Posterior vena cava (tissue), 2 donors: Measurements from ENCODE around the gene FUBP3. TPM values are rescaled to one million over a fixed set of nuclear protein-coding genes. Genes with fewer than 3 reads are reported as not detected.
"Not testable (repeated sequence)": the region's sequence is repeated elsewhere in the genome, so short reads cannot be mapped to it uniquely, and the experiment has no call there.

Experiments
- DNase-seq: peaks from one replicate; pipeline ENCODE4 v3.0.0-alpha.2; 2020; ENCODE audit warnings: low spot score
- intact Hi-C, 2 donors: fragments of 100-400 bp; cut with DNase I; formaldehyde crosslinking; loops; one replicate each; pipeline versions ENCODE4 v1.14.1 to v1.14.2; 2022 to 2023
- total RNA-seq, 2 donors: library from RNA; stranded (reverse); fragmentation: NEBNext Ultra II Directional; extraction: Animal tissue kit (Norgen Biotek cat#: 25700); gene quantifications; one replicate each; pipeline ENCODE4 v1.2.1, GENCODE V29; 2021
- donor health status: DM: yes; HTN: yes; CAD: no.
- donor health status: DM: yes; HTN: yes; CAD: no.

The FUBP3 gene
- total RNA-seq, 2 donors from 2014 or later = 35.9 to 39.2 TPM

- DNase-seq = no peak
- intact Hi-C loops = no loop called here
Observed at GRCh38 chr9:130554606-130555005, 24.8 kb upstream of the FUBP3 start.

GRCh38 chr9:130555061-130555460 is 24.3 kb upstream of the FUBP3 start:
- DNase-seq = no peak
- intact Hi-C loops = no loop called here

GRCh38 chr9:130555968-130556367 is 23.4 kb upstream of the FUBP3 start:
- intact Hi-C loops = no loop called here
- DNase-seq = peak; percentile 43

GRCh38 chr9:130556396-130557076 is 22.8 kb upstream of the FUBP3 start:
- DNase-seq = peak; percentile 56
- intact Hi-C loops = no loop called here

GRCh38 chr9:130557077-130557468 is 22.3 kb upstream of the FUBP3 start:
- intact Hi-C loops = no loop called here
- DNase-seq = peak; percentile 29

GRCh38 chr9:130561056-130561455 is 18.3 kb upstream of the FUBP3 start:
- intact Hi-C loops = no loop called here
- DNase-seq = peak; percentile 34

GRCh38 chr9:130562525-130562924 is 16.9 kb upstream of the FUBP3 start:
- intact Hi-C loops, DNase-seq: not testable (repeated sequence)

- intact Hi-C loops = no loop called here
Observed at GRCh38 chr9:130563797-130564196, 15.6 kb upstream of the FUBP3 start.

GRCh38 chr9:130565792-130566191 is 13.6 kb upstream of the FUBP3 start:
- intact Hi-C loops = no loop called here
- peak; percentile 15 for DNase-seq

More at GRCh38 chr9:130563797-130564196, 15.6 kb upstream of the FUBP3 start:
- no peak for DNase-seq

GRCh38 chr9:130570208-130570607 is 9.2 kb upstream of the FUBP3 start:
- DNase-seq = peak; percentile 22

GRCh38 chr9:130575514-130575913 is 3.9 kb upstream of the FUBP3 start:
- intact Hi-C loops = no loop called here
- no peak for DNase-seq

More at GRCh38 chr9:130570208-130570607, 9.2 kb upstream of the FUBP3 start:
- intact Hi-C loops = no loop called here

GRCh38 chr9:130576176-130576575 is 3.2 kb upstream of the FUBP3 start:
- no peak for DNase-seq
- intact Hi-C loops = no loop called here

GRCh38 chr9:130579738-130580463 is 524 bp downstream of the FUBP3 start:
- intact Hi-C loops = no loop called here
- peak; percentile 82 for DNase-seq

GRCh38 chr9:130581766-130582165 is 2.4 kb downstream of the FUBP3 start:
- intact Hi-C loops = no loop called here
- no peak for DNase-seq

- no peak for DNase-seq
- intact Hi-C loops = no loop called here
Observed at GRCh38 chr9:130583271-130583670, 3.9 kb downstream of the FUBP3 start.

- DNase-seq = no peak
Observed at GRCh38 chr9:130587921-130588320, 8.5 kb downstream of the FUBP3 start.

GRCh38 chr9:130588416-130588815 is 9.0 kb downstream of the FUBP3 start:
- no peak for DNase-seq
- intact Hi-C loops = no loop called here

More at GRCh38 chr9:130587921-130588320, 8.5 kb downstream of the FUBP3 start:
- intact Hi-C loops = no loop called here

GRCh38 chr9:130589754-130590153 is 10.4 kb downstream of the FUBP3 start:
- intact Hi-C loops = no loop called here
- no peak for DNase-seq

GRCh38 chr9:130590305-130590704 is 10.9 kb downstream of the FUBP3 start:
- intact Hi-C loops = no loop called here
- no peak for DNase-seq

GRCh38 chr9:130593020-130593419 is 13.6 kb downstream of the FUBP3 start:
- intact Hi-C loops = no loop called here
- no peak for DNase-seq

GRCh38 chr9:130597228-130597627 is 17.9 kb downstream of the FUBP3 start:
- no peak for DNase-seq
- intact Hi-C loops = no loop called here
